GM23248 (cell line): ENCODE results near the gene CENPA. TPM values are rescaled to one million over a fixed set of nuclear protein-coding genes. Genes with fewer than 3 reads are reported as not detected.

ENCODE experiments used
- DNase-seq: peaks from one replicate; pipeline ENCODE4 v3.0.0-alpha.2; 2015
- H2AFZ ChIP-seq: fragments of 200-600 bp; sonication (generic); 2 replicates; pipeline ENCODE4 v1.6.1; 2016; ENCODE audit warnings: antibody characterized with exemption
- H3F3A ChIP-seq: fragments of 200-600 bp; sonication (generic); 2 replicates; pipeline ENCODE4 v1.6.1; 2016; ENCODE audit warnings: mild to moderate bottlenecking, antibody characterized with exemption, mixed run types; ENCODE audit not compliant: insufficient read depth
- H3K27ac ChIP-seq: fragments of 200-600 bp; sonication (generic); 2 replicates; pipeline ENCODE4 v1.5.1; 2016; ENCODE audit warnings: mild to moderate bottlenecking
- H3K27me3 ChIP-seq: fragments of 200-600 bp; sonication (generic); replicated peaks from 2 replicates; pipeline ENCODE4 v1.6.1; 2016; ENCODE audit warnings: mild to moderate bottlenecking; ENCODE audit not compliant: insufficient read depth
- H3K36me3 ChIP-seq: fragments of 200-600 bp; sonication (generic); 2 replicates; pipeline ENCODE4 v1.6.1; 2016; ENCODE audit warnings: low read depth, mild to moderate bottlenecking
- H3K4me1 ChIP-seq: fragments of 200-600 bp; sonication (generic); 2 replicates; pipeline ENCODE4 v1.6.1; 2016; ENCODE audit warnings: mild to moderate bottlenecking; ENCODE audit not compliant: insufficient read depth
- H3K4me2 ChIP-seq: fragments of 200-600 bp; sonication (generic); one replicate; pipeline ENCODE4 v1.6.1; 2016; ENCODE audit warnings: mild to moderate bottlenecking; ENCODE audit not compliant: unreplicated experiment
- H3K4me3 ChIP-seq: fragments of 200-600 bp; sonication (generic); 2 replicates; pipeline ENCODE4 v1.5.1; 2016; ENCODE audit warnings: mild to moderate bottlenecking
- H3K79me2 ChIP-seq: fragments of 200-600 bp; sonication (generic); 2 replicates; pipeline ENCODE4 v1.6.1; 2016; ENCODE audit warnings: mild to moderate bottlenecking; ENCODE audit not compliant: insufficient read depth
- H3K9ac ChIP-seq: fragments of 200-600 bp; sonication (generic); 2 replicates; pipeline ENCODE4 v1.6.1; 2016; ENCODE audit warnings: mild to moderate bottlenecking
- H3K9me2 ChIP-seq: fragments of 200-600 bp; sonication (generic); 2 replicates; pipeline ENCODE4 v1.6.1; 2016; ENCODE audit warnings: mixed run types, mild to moderate bottlenecking, moderate library complexity; ENCODE audit not compliant: insufficient read depth
- H3K9me3 ChIP-seq: fragments of 200-600 bp; sonication (generic); one replicate; pipeline ENCODE4 v1.6.1; 2017; ENCODE audit warnings: low read depth
- H4K20me1 ChIP-seq: fragments of 200-600 bp; sonication (generic); 2 replicates; pipeline ENCODE4 v1.6.0; 2016; ENCODE audit not compliant: insufficient read depth
- EZH2 ChIP-seq: fragments of 200-600 bp; sonication (generic); IDR thresholded peaks from 2 replicates; pipeline ENCODE4 v1.6.1; 2018; ENCODE audit warnings: antibody characterized with exemption, mild to moderate bottlenecking; ENCODE audit not compliant: insufficient read depth, poor library complexity, severe bottlenecking
- EZH2phosphoT487 ChIP-seq: fragments of 200-600 bp; sonication (generic); IDR thresholded peaks from 2 replicates; pipeline ENCODE4 v1.6.1; 2018; ENCODE audit warnings: antibody characterized with exemption, moderate library complexity, mild to moderate bottlenecking, low read depth; ENCODE audit not compliant: insufficient read depth
- WGBS, 2 experiments: methylation state at CpG; one replicate each; pipeline ENCODE4 v1.1.6; 2015 to 2017; ENCODE audit warnings: low lambda C conversion rate in 2 of 2, low coverage in 1 of 2; ENCODE audit errors: missing lambda C conversion rate in 2 of 2; 5-methylcytosine and 5-hydroxymethylcytosine counted together
- in situ Hi-C: fragments of 300-500 bp; cut with MboI; formaldehyde crosslinking; loops from 2 replicates; pipeline ENCODE4 v1.15.0; 2020
- polyA plus RNA-seq: library from polyadenylated mRNA; unstranded; fragments of >200 nt; fragmentation: Nextera tagmentation; extraction: Ambion mirVana; gene quantifications from 2 replicates; pipeline ENCODE4 v1.2.1, GENCODE V29; 2016
- total RNA-seq: library from RNA; depleted of rRNA; stranded (reverse); fragments of >200 nt; shearing (Covaris generic); gene quantifications from 2 replicates; pipeline ENCODE4 v1.2.3, GENCODE V29; 2014

CENPA gene
- total and polyA plus RNA-seq, 2 experiments from 2014 or later: 8.1 to 12.1 TPM

- Histone ChIP-seq H3K9ac (no peak overlapping the region), H3K4me3 (no peak overlapping the region), H4K20me1 (no peaks in the 10 kb centered on the region), H3K9me2 (no peaks in the 10 kb centered on the region), H3K27me3 (no peaks in the 10 kb centered on the region), H3K9me3 (no peaks in the 10 kb centered on the region), H3K4me2 (no peak overlapping the region), H3K79me2 (no peaks in the 10 kb centered on the region), H3K4me1 (peaks cover 9% of the 10 kb centered on the region), H3K36me3 (no peaks in the 10 kb centered on the region), H3K27ac (no peak overlapping the region), H2AFZ (no peak overlapping the region), H3F3A (peaks cover 13% of the 10 kb centered on the region)
- no peak for DNase-seq
- in situ Hi-C loops: no loop called here
- TF ChIP-seq EZH2phosphoT487 (no peak), EZH2 (no peak)
- WGBS, 2 experiments: 66 to 67% methylated on average over 4 of the region's 4 CpGs
Measured at GRCh38 chr2:26801328-26801727, 15.5 kb downstream of the CENPA start.

- WGBS, 2 experiments: 90 to 96% methylated on average over 7 of the region's 7 CpGs
- H3K27ac ChIP-seq: no peak overlapping the region
- no peak for DNase-seq
- no peak overlapping the region for H2AFZ ChIP-seq
- no peaks in the 10 kb centered on the region for H3K27me3 ChIP-seq
- no peaks in the 10 kb centered on the region for H3K9me3 ChIP-seq
- in situ Hi-C loops: no loop called here
- H3K36me3 ChIP-seq: no peaks in the 10 kb centered on the region
- no peaks in the 10 kb centered on the region for H3K9me2 ChIP-seq
- no peak for TF ChIP-seq EZH2
- TF ChIP-seq EZH2phosphoT487: no peak
- no peak overlapping the region for H3K4me2 ChIP-seq
- H3K79me2 ChIP-seq: no peaks in the 10 kb centered on the region
- H4K20me1 ChIP-seq: no peaks in the 10 kb centered on the region
- peaks cover 9% of the 10 kb centered on the region for H3K4me1 ChIP-seq
- H3K4me3 ChIP-seq: no peak overlapping the region
- H3F3A ChIP-seq: peaks cover 13% of the 10 kb centered on the region
- no peak overlapping the region for H3K9ac ChIP-seq
Measured at GRCh38 chr2:26801796-26802195, 15.9 kb downstream of the CENPA start.

- no peaks in the 10 kb centered on the region for H3K9me2 ChIP-seq
- H3K79me2 ChIP-seq: no peaks in the 10 kb centered on the region
- no peak overlapping the region for H2AFZ ChIP-seq
- no peaks in the 10 kb centered on the region for H4K20me1 ChIP-seq
- no peak overlapping the region for H3K4me2 ChIP-seq
- 5% methylated on average over 5 of the region's 5 CpGs for WGBS, 2 experiments
- H3K4me3 ChIP-seq: no peak overlapping the region
- TF ChIP-seq EZH2phosphoT487 (no peak), EZH2 (no peak)
- H3K9me3 ChIP-seq: no peaks in the 10 kb centered on the region
- DNase-seq: peak; percentile 94
- H3K36me3 ChIP-seq: no peaks in the 10 kb centered on the region
- peaks cover 9% of the 10 kb centered on the region for H3K4me1 ChIP-seq
- H3K27ac ChIP-seq: peak overlapping the region; percentile 72
- H3F3A ChIP-seq: peaks cover 13% of the 10 kb centered on the region
- H3K9ac ChIP-seq: peak overlapping the region; percentile 22; the same call in 1 of the 2 replicates
- no peaks in the 10 kb centered on the region for H3K27me3 ChIP-seq
- in situ Hi-C loops: no loop called here
Measured at GRCh38 chr2:26805241-26805676, 19.4 kb downstream of the CENPA start.

- Histone ChIP-seq H3K36me3 (no peaks in the 10 kb centered on the region), H3K27ac (no peak overlapping the region), H4K20me1 (no peaks in the 10 kb centered on the region), H3K4me3 (no peak overlapping the region), H3K9me2 (no peaks in the 10 kb centered on the region), H3K9me3 (no peaks in the 10 kb centered on the region), H3K79me2 (no peaks in the 10 kb centered on the region), H3K9ac (no peak overlapping the region), H3K27me3 (peaks cover 14% of the 10 kb centered on the region; the same call in 1 of the 2 replicates), H2AFZ (no peak overlapping the region), H3K4me2 (no peak overlapping the region), H3F3A (peaks cover 13% of the 10 kb centered on the region), H3K4me1 (peaks cover 9% of the 10 kb centered on the region)
- no peak for TF ChIP-seq EZH2
- no peak for TF ChIP-seq EZH2phosphoT487
- in situ Hi-C loops: no loop called here
- peak; percentile 58 for DNase-seq
- WGBS, 2 experiments: 46 to 48% methylated on average over 2 of the region's 2 CpGs
Measured at GRCh38 chr2:26807788-26808460, 22.1 kb downstream of the CENPA start.
